ENCODE measurements around the gene SETBP1.

DNA sequence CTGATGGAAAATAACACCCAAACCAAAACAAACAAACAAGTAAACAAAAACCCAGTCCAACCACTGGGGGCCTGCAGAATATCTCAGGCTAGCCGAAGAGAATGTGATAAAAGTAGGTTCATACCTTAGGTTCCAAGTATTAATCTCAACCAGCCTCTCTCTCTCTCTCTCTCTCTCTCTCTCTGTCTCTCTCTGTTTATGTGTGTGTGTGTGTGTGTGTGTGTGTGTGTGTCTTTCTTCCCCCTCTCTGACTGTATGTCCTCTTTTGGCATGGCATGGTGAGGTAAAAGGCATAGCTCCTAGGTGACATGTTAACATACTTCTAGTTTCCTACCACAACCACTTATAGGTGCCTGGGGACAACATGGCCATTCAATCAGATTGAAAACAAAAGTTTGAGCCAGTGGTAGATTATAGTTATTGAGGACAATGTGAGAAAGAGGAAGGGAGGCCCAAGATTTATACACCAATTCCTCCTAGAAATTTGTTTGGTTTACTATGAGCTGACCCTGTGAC lies 93.0 kb downstream of the SETBP1 start:
- TF ChIP-seq, protein P1, sequence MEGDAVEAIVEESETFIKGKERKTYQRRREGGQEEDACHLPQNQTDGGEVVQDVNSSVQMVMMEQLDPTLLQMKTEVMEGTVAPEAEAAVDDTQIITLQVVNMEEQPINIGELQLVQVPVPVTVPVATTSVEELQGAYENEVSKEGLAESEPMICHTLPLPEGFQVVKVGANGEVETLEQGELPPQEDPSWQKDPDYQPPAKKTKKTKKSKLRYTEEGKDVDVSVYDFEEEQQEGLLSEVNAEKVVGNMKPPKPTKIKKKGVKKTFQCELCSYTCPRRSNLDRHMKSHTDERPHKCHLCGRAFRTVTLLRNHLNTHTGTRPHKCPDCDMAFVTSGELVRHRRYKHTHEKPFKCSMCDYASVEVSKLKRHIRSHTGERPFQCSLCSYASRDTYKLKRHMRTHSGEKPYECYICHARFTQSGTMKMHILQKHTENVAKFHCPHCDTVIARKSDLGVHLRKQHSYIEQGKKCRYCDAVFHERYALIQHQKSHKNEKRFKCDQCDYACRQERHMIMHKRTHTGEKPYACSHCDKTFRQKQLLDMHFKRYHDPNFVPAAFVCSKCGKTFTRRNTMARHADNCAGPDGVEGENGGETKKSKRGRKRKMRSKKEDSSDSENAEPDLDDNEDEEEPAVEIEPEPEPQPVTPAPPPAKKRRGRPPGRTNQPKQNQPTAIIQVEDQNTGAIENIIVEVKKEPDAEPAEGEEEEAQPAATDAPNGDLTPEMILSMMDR (IDR thresholded peaks at IDR 0.05; ENCODE audit: low read length), result no peak
- TF ChIP-seq EZH2 (IDR thresholded peaks at IDR 0.05; ENCODE audit: borderline replicate concordance, low read length), result no peak
